Osteocyte (in vitro differentiated cells): ENCODE data around the gene VEZT. TPM values are rescaled to one million over a fixed set of nuclear protein-coding genes. Genes with fewer than 3 reads are reported as not detected.

Source experiments
- DNase-seq: peaks from one replicate; pipeline ENCODE4 v3.0.0; 2021; ENCODE audit warnings: mixed read lengths; ENCODE audit not compliant: unreplicated experiment; ENCODE audit errors: extremely low spot score
- H3K27ac Mint-ChIP-seq: one replicate; pipeline ENCODE4 v1.8.0; 2021; ENCODE audit warnings: mild to moderate bottlenecking, mixed read lengths; ENCODE audit not compliant: unreplicated experiment
- H3K27me3 Mint-ChIP-seq: one replicate; pipeline ENCODE4 v1.8.0; 2021; ENCODE audit warnings: mixed read lengths; ENCODE audit not compliant: unreplicated experiment
- H3K36me3 Mint-ChIP-seq: one replicate; pipeline ENCODE4 v1.8.0; 2021; ENCODE audit warnings: mixed read lengths; ENCODE audit not compliant: unreplicated experiment
- H3K4me1 Mint-ChIP-seq: one replicate; pipeline ENCODE4 v1.8.0; 2021; ENCODE audit warnings: mixed read lengths; ENCODE audit not compliant: unreplicated experiment
- H3K4me3 Mint-ChIP-seq: one replicate; pipeline ENCODE4 v1.8.0; 2021; ENCODE audit warnings: mild to moderate bottlenecking, moderate library complexity, mixed read lengths; ENCODE audit not compliant: unreplicated experiment
- H3K9me3 Mint-ChIP-seq: one replicate; pipeline ENCODE4 v1.8.0; 2021; ENCODE audit warnings: mixed read lengths; ENCODE audit not compliant: unreplicated experiment
- CTCF ChIP-seq: fragments of 200-600 bp; sonication (generic); IDR thresholded peaks from 2 replicates; pipeline ENCODE4 v1.5.0; 2021; ENCODE audit warnings: antibody characterized with exemption, mild to moderate bottlenecking, moderate library complexity
- total RNA-seq: library from RNA; stranded (reverse); gene quantifications from 2 replicates; pipeline ENCODE4 v1.2.1, GENCODE V29; 2021

Gene VEZT
- total RNA-seq, 1 donor from 2014 or later, result 65.7 TPM

- no peak overlapping the region for H3K4me3 Mint-ChIP-seq
- no peak for DNase-seq
- peaks cover 15% of the 10 kb centered on the region for H3K36me3 Mint-ChIP-seq
- no peak overlapping the region for H3K27ac Mint-ChIP-seq
- peaks cover 44% of the 10 kb centered on the region for H3K4me1 Mint-ChIP-seq
- H3K27me3 Mint-ChIP-seq, result no peaks in the 10 kb centered on the region
- no peaks in the 10 kb centered on the region for H3K9me3 Mint-ChIP-seq
- no peak for TF ChIP-seq CTCF
These were observed 8.9 kb upstream of the VEZT start for GRCh38 chr12:95208678-95209077.

GRCh38 chr12:95212586-95212985 is 5.0 kb upstream of the VEZT start:
- H3K4me3 Mint-ChIP-seq, result no peak overlapping the region
- H3K4me1 Mint-ChIP-seq, result peaks cover 44% of the 10 kb centered on the region
- H3K27ac Mint-ChIP-seq, result peak overlapping the region; percentile 80
- no peak for TF ChIP-seq CTCF
- no peaks in the 10 kb centered on the region for H3K27me3 Mint-ChIP-seq
- no peaks in the 10 kb centered on the region for H3K9me3 Mint-ChIP-seq
- peaks cover 11% of the 10 kb centered on the region for H3K36me3 Mint-ChIP-seq
- DNase-seq, result no peak

GRCh38 chr12:95213119-95213518 is 4.5 kb upstream of the VEZT start:
- DNase-seq, result no peak
- H3K27ac Mint-ChIP-seq, result peak overlapping the region; percentile 80

GRCh38 chr12:95213928-95214327 is 3.7 kb upstream of the VEZT start:
- H3K4me3 Mint-ChIP-seq, result no peak overlapping the region
- no peaks in the 10 kb centered on the region for H3K27me3 Mint-ChIP-seq
- no peak for TF ChIP-seq CTCF
- H3K9me3 Mint-ChIP-seq, result no peaks in the 10 kb centered on the region
- peak overlapping the region; percentile 80 for H3K27ac Mint-ChIP-seq
- H3K4me1 Mint-ChIP-seq, result peaks cover 46% of the 10 kb centered on the region
- DNase-seq, result no peak
- peaks cover 11% of the 10 kb centered on the region for H3K36me3 Mint-ChIP-seq

More at GRCh38 chr12:95213119-95213518, 4.5 kb upstream of the VEZT start:
- peaks cover 11% of the 10 kb centered on the region for H3K36me3 Mint-ChIP-seq
- no peak overlapping the region for H3K4me3 Mint-ChIP-seq
- no peak for TF ChIP-seq CTCF
- peaks cover 44% of the 10 kb centered on the region for H3K4me1 Mint-ChIP-seq
- no peaks in the 10 kb centered on the region for H3K9me3 Mint-ChIP-seq
- H3K27me3 Mint-ChIP-seq, result no peaks in the 10 kb centered on the region

- peak overlapping the region; percentile 20 for H3K27ac Mint-ChIP-seq
- H3K4me3 Mint-ChIP-seq, result no peak overlapping the region
- peaks cover 51% of the 10 kb centered on the region for H3K4me1 Mint-ChIP-seq
These were observed 3.1 kb upstream of the VEZT start for GRCh38 chr12:95214466-95214865.

More at GRCh38 chr12:95214466-95214865, 3.1 kb upstream of the VEZT start:
- H3K9me3 Mint-ChIP-seq, result no peaks in the 10 kb centered on the region
- no peaks in the 10 kb centered on the region for H3K27me3 Mint-ChIP-seq
- peaks cover 7% of the 10 kb centered on the region for H3K36me3 Mint-ChIP-seq
- TF ChIP-seq CTCF, result no peak
- DNase-seq, result no peak
